Panc1 (cell line): ENCODE data around the gene PGK2. TPM values are rescaled to one million over a fixed set of nuclear protein-coding genes. Genes with fewer than 3 reads are reported as not detected.

ENCODE experiments used
- ATAC-seq: fragments of 200-7000 bp; cut with Tn5 transposase; 2 replicates; pipeline ENCODE4 v1.9.1; 2020; ENCODE audit warnings: mild to moderate bottlenecking, moderate library complexity
- BruUV-seq: library from RNA; stranded (reverse); fragments of 400-500 nt; replicated peaks from 2 replicates; lab custom pipeline; 2021; lab: Mats Ljungman, UMichigan
- CTCF ChIA-PET: fragments of 300-600 bp; sonication (Branson Sonifier 250); formaldehyde crosslinking; loops from one replicate; lab custom pipeline; 2022; ENCODE audit warnings: antibody characterized with exemption; lab: Charles Lee
- POLR2A ChIA-PET: fragments of 300-600 bp; sonication (Branson Sonifier 250); formaldehyde crosslinking; loops from one replicate; lab custom pipeline; 2022; ENCODE audit warnings: antibody characterized with exemption; lab: Charles Lee
- DNase-seq: peaks from one replicate; pipeline ENCODE4 v3.0.0-alpha.2; 2010; ENCODE audit warnings: low read depth, low spot score
- H3K27ac ChIP-seq: 2 replicates; pipeline ENCODE4 v1.5.1; 2011; ENCODE audit warnings: mild to moderate bottlenecking, low read length, inconsistent platforms
- H3K27me3 ChIP-seq: fragments of 200-500 bp; sonication (Bioruptor generic); 2 replicates; pipeline ENCODE4 v1.6.0; 2014; ENCODE audit warnings: low read length, inconsistent platforms; ENCODE audit not compliant: control insufficient read depth, insufficient read depth
- H3K36me3 ChIP-seq: fragments of 200-500 bp; sonication (Bioruptor generic); 2 replicates; pipeline ENCODE4 v1.5.1; 2014; ENCODE audit warnings: inconsistent platforms, mild to moderate bottlenecking, low read length, moderate library complexity; ENCODE audit not compliant: control insufficient read depth, insufficient read depth
- H3K4me1 ChIP-seq: 2 replicates; pipeline ENCODE4 v1.5.1; 2011; ENCODE audit warnings: inconsistent platforms, mild to moderate bottlenecking, low read length, moderate library complexity; ENCODE audit not compliant: control insufficient read depth, insufficient read depth
- H3K4me3 ChIP-seq, 2 experiments: 2 replicates each; pipeline ENCODE4 v1.5.1; 2011 to 2012; ENCODE audit warnings: low read depth in 2 of 2, low read length in 2 of 2, mild to moderate bottlenecking in 2 of 2, inconsistent platforms in 1 of 2, moderate library complexity in 1 of 2
- H3K9me3 ChIP-seq: fragments of 200-500 bp; sonication (Bioruptor generic); 2 replicates; pipeline ENCODE4 v1.5.1; 2014; ENCODE audit warnings: low read depth, mild to moderate bottlenecking, inconsistent platforms, low read length, moderate library complexity; ENCODE audit not compliant: control insufficient read depth, insufficient read depth
- POLR2AphosphoS5 ChIP-seq: IDR thresholded peaks from 2 replicates; pipeline ENCODE4 v1.6.1; 2012; ENCODE audit warnings: mild to moderate bottlenecking, low read depth, low read length, moderate library complexity
- SIN3A ChIP-seq: IDR thresholded peaks from 2 replicates; pipeline ENCODE4 v1.6.1; 2012; ENCODE audit warnings: low read depth, mild to moderate bottlenecking, low read length, moderate library complexity, borderline replicate concordance; ENCODE audit not compliant: insufficient read depth
- TCF7L2 ChIP-seq: IDR thresholded peaks from 2 replicates; pipeline ENCODE4 v1.6.1; 2011; ENCODE audit warnings: mild to moderate bottlenecking, low read depth, low read length, inconsistent platforms
- in situ Hi-C: cut with HindIII; loops from 2 replicates; pipeline ENCODE4 v1.10.0; 2016; ENCODE audit warnings: low sequenced_read_pairs, low pct_unique_long_range_greater_than_20kb
- intact Hi-C: fragments of 100-400 bp; cut with micrococcal nuclease; formaldehyde crosslinking; loops from one replicate; pipeline ENCODE4 v1.10.0; 2022; ENCODE audit not compliant: unreplicated experiment
- total RNA-seq: library from RNA; stranded (reverse); gene quantifications from one replicate; pipeline ENCODE4 v1.2.1, GENCODE V29; 2021; ENCODE audit not compliant: unreplicated experiment
- TF ChIP-seq, protein P1 (sequence below), 2 experiments: IDR thresholded peaks; 2 replicates each; pipeline ENCODE4 v1.6.1; 2011 to 2012; ENCODE audit warnings: low read depth in 2 of 2, control low read depth in 1 of 2, low read length in 1 of 2, mild to moderate bottlenecking in 1 of 2, moderate library complexity in 1 of 2; ENCODE audit not compliant: insufficient read depth in 1 of 2
- TF ChIP-seq, protein P2 (sequence below): fragments of 450-650 bp; IDR thresholded peaks from 2 replicates; pipeline ENCODE4 v1.5.1; 2017; ENCODE audit warnings: mild to moderate bottlenecking

Gene PGK2
- total RNA-seq, 1 experiment from 2014 or later = not detected

DNA sequence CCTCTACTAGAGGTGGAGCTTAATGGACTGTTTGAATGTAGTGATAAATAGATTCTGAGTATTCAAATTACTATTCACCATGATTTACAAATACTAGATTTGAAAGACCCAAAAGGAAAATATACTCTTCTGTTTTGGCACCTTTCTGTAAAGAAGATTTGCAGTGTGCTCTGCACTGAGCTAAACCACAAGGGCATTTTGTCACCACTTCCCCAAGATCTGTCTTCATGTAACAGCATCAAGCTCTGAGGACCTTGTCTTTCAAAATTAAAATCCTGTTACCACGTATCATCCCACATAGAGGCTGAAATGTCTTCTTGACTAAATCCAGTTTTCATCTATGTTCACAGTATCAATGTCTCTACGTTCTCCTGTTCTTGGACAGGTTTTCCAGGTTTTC, 3.3 kb upstream of the PGK2 start:
- no peak for TF ChIP-seq SIN3A
- TF ChIP-seq, protein P1, sequence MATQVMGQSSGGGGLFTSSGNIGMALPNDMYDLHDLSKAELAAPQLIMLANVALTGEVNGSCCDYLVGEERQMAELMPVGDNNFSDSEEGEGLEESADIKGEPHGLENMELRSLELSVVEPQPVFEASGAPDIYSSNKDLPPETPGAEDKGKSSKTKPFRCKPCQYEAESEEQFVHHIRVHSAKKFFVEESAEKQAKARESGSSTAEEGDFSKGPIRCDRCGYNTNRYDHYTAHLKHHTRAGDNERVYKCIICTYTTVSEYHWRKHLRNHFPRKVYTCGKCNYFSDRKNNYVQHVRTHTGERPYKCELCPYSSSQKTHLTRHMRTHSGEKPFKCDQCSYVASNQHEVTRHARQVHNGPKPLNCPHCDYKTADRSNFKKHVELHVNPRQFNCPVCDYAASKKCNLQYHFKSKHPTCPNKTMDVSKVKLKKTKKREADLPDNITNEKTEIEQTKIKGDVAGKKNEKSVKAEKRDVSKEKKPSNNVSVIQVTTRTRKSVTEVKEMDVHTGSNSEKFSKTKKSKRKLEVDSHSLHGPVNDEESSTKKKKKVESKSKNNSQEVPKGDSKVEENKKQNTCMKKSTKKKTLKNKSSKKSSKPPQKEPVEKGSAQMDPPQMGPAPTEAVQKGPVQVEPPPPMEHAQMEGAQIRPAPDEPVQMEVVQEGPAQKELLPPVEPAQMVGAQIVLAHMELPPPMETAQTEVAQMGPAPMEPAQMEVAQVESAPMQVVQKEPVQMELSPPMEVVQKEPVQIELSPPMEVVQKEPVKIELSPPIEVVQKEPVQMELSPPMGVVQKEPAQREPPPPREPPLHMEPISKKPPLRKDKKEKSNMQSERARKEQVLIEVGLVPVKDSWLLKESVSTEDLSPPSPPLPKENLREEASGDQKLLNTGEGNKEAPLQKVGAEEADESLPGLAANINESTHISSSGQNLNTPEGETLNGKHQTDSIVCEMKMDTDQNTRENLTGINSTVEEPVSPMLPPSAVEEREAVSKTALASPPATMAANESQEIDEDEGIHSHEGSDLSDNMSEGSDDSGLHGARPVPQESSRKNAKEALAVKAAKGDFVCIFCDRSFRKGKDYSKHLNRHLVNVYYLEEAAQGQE (IDR thresholded peaks at IDR 0.05; ENCODE audit: insufficient read depth in 1 of 2, low read depth in 2 of 2, low read length in 1 of 2) = no peak
- TF ChIP-seq, protein P2, sequence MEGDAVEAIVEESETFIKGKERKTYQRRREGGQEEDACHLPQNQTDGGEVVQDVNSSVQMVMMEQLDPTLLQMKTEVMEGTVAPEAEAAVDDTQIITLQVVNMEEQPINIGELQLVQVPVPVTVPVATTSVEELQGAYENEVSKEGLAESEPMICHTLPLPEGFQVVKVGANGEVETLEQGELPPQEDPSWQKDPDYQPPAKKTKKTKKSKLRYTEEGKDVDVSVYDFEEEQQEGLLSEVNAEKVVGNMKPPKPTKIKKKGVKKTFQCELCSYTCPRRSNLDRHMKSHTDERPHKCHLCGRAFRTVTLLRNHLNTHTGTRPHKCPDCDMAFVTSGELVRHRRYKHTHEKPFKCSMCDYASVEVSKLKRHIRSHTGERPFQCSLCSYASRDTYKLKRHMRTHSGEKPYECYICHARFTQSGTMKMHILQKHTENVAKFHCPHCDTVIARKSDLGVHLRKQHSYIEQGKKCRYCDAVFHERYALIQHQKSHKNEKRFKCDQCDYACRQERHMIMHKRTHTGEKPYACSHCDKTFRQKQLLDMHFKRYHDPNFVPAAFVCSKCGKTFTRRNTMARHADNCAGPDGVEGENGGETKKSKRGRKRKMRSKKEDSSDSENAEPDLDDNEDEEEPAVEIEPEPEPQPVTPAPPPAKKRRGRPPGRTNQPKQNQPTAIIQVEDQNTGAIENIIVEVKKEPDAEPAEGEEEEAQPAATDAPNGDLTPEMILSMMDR = no peak
- TF ChIP-seq TCF7L2 = no peak
- no peak for TF ChIP-seq POLR2AphosphoS5
- H3K27me3 ChIP-seq = no peaks in the 10 kb centered on the region
- no peak overlapping the region for H3K27ac ChIP-seq
- no peaks in the 10 kb centered on the region for H3K4me1 ChIP-seq
- DNase-seq = no peak
- H3K4me3 ChIP-seq = no peak overlapping the region
- CTCF ChIA-PET = no interaction called here
- BruUV-seq = no TSS peak
- no peak for ATAC-seq
- in situ Hi-C loops = no loop called here
- H3K36me3 ChIP-seq = no peaks in the 10 kb centered on the region
- POLR2A ChIA-PET = no interaction called here
- H3K9me3 ChIP-seq = no peaks in the 10 kb centered on the region
- intact Hi-C loops = no loop called here

DNA sequence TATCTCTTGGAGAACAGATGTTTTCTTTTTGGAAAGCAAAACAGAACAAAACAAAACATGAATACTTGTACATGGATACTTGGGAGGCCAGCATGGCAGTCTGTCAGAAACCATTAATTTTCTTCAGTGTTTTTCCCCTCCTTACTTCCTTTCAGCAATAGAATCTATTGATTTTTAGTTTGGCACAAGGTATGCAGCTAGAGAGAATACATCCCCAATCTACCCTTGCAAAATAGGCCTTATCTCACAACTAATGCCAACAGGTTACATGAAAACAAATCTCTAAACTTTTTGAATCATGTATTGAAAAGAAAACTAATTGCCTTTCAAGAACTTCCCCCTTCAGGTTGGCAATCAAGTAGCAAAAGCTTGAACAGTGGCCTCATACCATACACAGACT, 2.8 kb downstream of the PGK2 start:
- H3K36me3 ChIP-seq = no peaks in the 10 kb centered on the region
- no peaks in the 10 kb centered on the region for H3K27me3 ChIP-seq
- intact Hi-C loops = no loop called here
- H3K9me3 ChIP-seq = no peaks in the 10 kb centered on the region
- ATAC-seq (no peak), DNase-seq (no peak)
- H3K4me3 ChIP-seq = no peak overlapping the region
- in situ Hi-C loops = no loop called here
- H3K4me1 ChIP-seq = no peaks in the 10 kb centered on the region
- no peak for TF ChIP-seq POLR2AphosphoS5
- TF ChIP-seq TCF7L2 = no peak
- TF ChIP-seq SIN3A = no peak
- TF ChIP-seq, protein P1 (IDR thresholded peaks at IDR 0.05; ENCODE audit: insufficient read depth in 1 of 2, low read depth in 2 of 2, low read length in 1 of 2) = no peak
- TF ChIP-seq, protein P2 = no peak
- no peak overlapping the region for H3K27ac ChIP-seq
- ChIA-PET POLR2A (no interaction called here), CTCF (no interaction called here)
- BruUV-seq = no TSS peak
